HCT116 (cell line): ENCODE results near the gene STIM2. TPM values are rescaled to one million over a fixed set of nuclear protein-coding genes. Genes with fewer than 3 reads are reported as not detected.

Experiments
- ATAC-seq: fragments of 200-7000 bp; cut with Tn5 transposase; 2 replicates; pipeline ENCODE4 v1.9.1; 2020; ENCODE audit warnings: mild to moderate bottlenecking, moderate library complexity
- BruUV-seq: library from RNA; stranded (reverse); fragments of 400-500 nt; replicated peaks from 2 replicates; lab custom pipeline; 2021; lab: Mats Ljungman, UMichigan
- CTCF ChIA-PET: fragments of 300-600 bp; sonication (Branson Sonifier 250); formaldehyde crosslinking; loops from one replicate; lab custom pipeline; 2021; ENCODE audit warnings: antibody characterized with exemption; lab: Charles Lee
- POLR2A ChIA-PET: fragments of 300-600, 350-600 bp; sonication (Branson Sonifier 250); formaldehyde crosslinking; loops from one replicate; lab custom pipeline; 2021; ENCODE audit warnings: antibody characterized with exemption; lab: Charles Lee
- RAD21 ChIA-PET, 2 experiments: fragments of 300-600 bp; sonication (Branson Sonifier 250); formaldehyde crosslinking; loops; one replicate each; lab custom pipeline; 2023; ENCODE audit warnings: low total read pairs in 2 of 2; ENCODE audit not compliant: uncharacterized antibody in 2 of 2, unreplicated experiment in 2 of 2, low non-redundant PET in 1 of 2; lab: Charles Lee
- DNase-seq: peaks from one replicate; pipeline ENCODE4 v3.0.0-alpha.2; 2010; ENCODE audit warnings: low read depth, low spot score
- H2AFZ ChIP-seq: fragments of 200-600 bp; shearing (Covaris generic), sonication (generic); 2 replicates; pipeline ENCODE4 v1.6.1; 2017; ENCODE audit warnings: low read depth, mixed run types, mixed read lengths, antibody characterized with exemption, low read length; ENCODE audit not compliant: poor library complexity, severe bottlenecking
- H3K27ac ChIP-seq: 2 replicates; pipeline ENCODE4 v1.5.1; 2012; ENCODE audit warnings: low read depth, low read length
- H3K27me3 ChIP-seq: fragments of 200-600 bp; sonication (generic); 2 replicates; pipeline ENCODE4 v1.6.1; 2016; ENCODE audit warnings: mixed run types, low read length, mixed read lengths; ENCODE audit not compliant: insufficient read depth
- H3K36me3 ChIP-seq, 2 experiments: fragments of 200-500 bp in 1 of 2; fragments of 200-600 bp in 1 of 2; sonication (Bioruptor generic) in 1 of 2; sonication (generic) in 1 of 2; 2 replicates each; pipeline versions ENCODE4 v1.5.1 to v1.6.1; 2014 to 2016; ENCODE audit warnings: low read length in 2 of 2, inconsistent platforms in 1 of 2, mixed read lengths in 1 of 2, mixed run types in 1 of 2; ENCODE audit not compliant: insufficient read depth in 2 of 2, control insufficient read depth in 1 of 2
- H3K4me1 ChIP-seq, 2 experiments: fragments of 200-600 bp in 1 of 2; sonication (generic) in 1 of 2; 2 replicates each; pipeline versions ENCODE4 v1.5.1 to v1.6.1; 2012 to 2017; ENCODE audit warnings: low read length in 2 of 2, inconsistent platforms in 1 of 2, mild to moderate bottlenecking in 1 of 2, mixed read lengths in 1 of 2, mixed run types in 1 of 2, moderate library complexity in 1 of 2; ENCODE audit not compliant: insufficient read depth in 2 of 2, control insufficient read depth in 1 of 2
- H3K4me2 ChIP-seq: fragments of 200-600 bp; sonication (generic); 2 replicates; pipeline ENCODE4 v1.6.1; 2017; ENCODE audit warnings: mixed run types, low read length, mixed read lengths
- H3K4me3 ChIP-seq, 2 experiments: fragments of 200-600 bp in 1 of 2; sonication (generic) in 1 of 2; replicated peaks in 1 of 2; 2 replicates each; pipeline ENCODE4 v1.5.1; 2011 to 2016; ENCODE audit warnings: low read length in 2 of 2, control low read depth in 1 of 2, low read depth in 1 of 2, mild to moderate bottlenecking in 1 of 2, mixed read lengths in 1 of 2, mixed run types in 1 of 2
- H3K79me2 ChIP-seq: fragments of 200-600 bp; sonication (generic); 2 replicates; pipeline ENCODE4 v1.6.1; 2017; ENCODE audit warnings: mild to moderate bottlenecking, mixed run types, low read length, moderate library complexity, mixed read lengths; ENCODE audit not compliant: insufficient read depth
- H3K9ac ChIP-seq: fragments of 200-600 bp; sonication (generic); 2 replicates; pipeline ENCODE4 v1.6.1; 2016; ENCODE audit warnings: low read length, mixed read lengths
- H3K9me2 ChIP-seq: fragments of 200-600 bp; sonication (generic), shearing (Covaris generic); 2 replicates; pipeline ENCODE4 v1.6.1; 2017; ENCODE audit warnings: mixed run types, mild to moderate bottlenecking, moderate library complexity; ENCODE audit not compliant: insufficient read depth
- H3K9me3 ChIP-seq, 2 experiments: fragments of 200-500 bp in 1 of 2; fragments of 200-600 bp in 1 of 2; sonication (Bioruptor generic) in 1 of 2; sonication (generic) in 1 of 2; 2 replicates each; pipeline ENCODE4 v1.6.1; 2014 to 2017; ENCODE audit warnings: low read length in 2 of 2, mixed read lengths in 2 of 2, inconsistent platforms in 1 of 2, low read depth in 1 of 2, mild to moderate bottlenecking in 1 of 2, mixed run types in 1 of 2, moderate library complexity in 1 of 2; ENCODE audit not compliant: control insufficient read depth in 1 of 2, insufficient read depth in 1 of 2
- H4K20me1 ChIP-seq: fragments of 200-600 bp; sonication (generic), shearing (Covaris generic); 2 replicates; pipeline ENCODE4 v1.6.1; 2017; ENCODE audit warnings: mixed run types, mild to moderate bottlenecking, moderate library complexity; ENCODE audit not compliant: insufficient read depth
- ATF3 ChIP-seq: IDR thresholded peaks from 2 replicates; pipeline ENCODE4 v1.6.1; 2012
- CBX3 ChIP-seq: IDR thresholded peaks from 2 replicates; pipeline ENCODE4 v1.6.1; 2012; ENCODE audit warnings: low read depth
- CEBPB ChIP-seq: IDR thresholded peaks from 2 replicates; pipeline ENCODE4 v1.6.1; 2012; ENCODE audit warnings: low read depth
- CTCF ChIP-seq, 3 experiments: fragments of 200-600 bp in 1 of 3; sonication (generic) in 1 of 3; IDR thresholded peaks in 2 of 3; conservative IDR thresholded peaks in 1 of 3; 2 replicates each; pipeline ENCODE4 v1.5.1; 2012 to 2017; ENCODE audit warnings: low read depth in 2 of 3, low read length in 2 of 3, antibody characterized with exemption in 1 of 3, borderline replicate concordance in 1 of 3, control low read depth in 1 of 3, mild to moderate bottlenecking in 1 of 3, mixed read lengths in 1 of 3, mixed run types in 1 of 3, moderate library complexity in 1 of 3; ENCODE audit not compliant: insufficient read depth in 1 of 3
- ELF1 ChIP-seq: IDR thresholded peaks from 2 replicates; pipeline ENCODE4 v1.6.1; 2012; ENCODE audit warnings: low read depth, borderline replicate concordance
- EZH2 ChIP-seq: fragments of 200-600 bp; sonication (generic); IDR thresholded peaks from 2 replicates; pipeline ENCODE4 v1.6.1; 2017; ENCODE audit warnings: antibody characterized with exemption, mixed run types
- POLR2AphosphoS5 ChIP-seq: IDR thresholded peaks from 2 replicates; pipeline ENCODE4 v1.6.1; 2011; ENCODE audit warnings: mild to moderate bottlenecking, low read depth, low read length, moderate library complexity
- TCF7L2 ChIP-seq: IDR thresholded peaks from 2 replicates; pipeline ENCODE4 v1.7.0; 2011; ENCODE audit warnings: borderline replicate concordance, inconsistent platforms; ENCODE audit not compliant: insufficient read depth, insufficient read length; ENCODE audit errors: extremely low read depth
- ZBTB33 ChIP-seq: IDR thresholded peaks from 2 replicates; pipeline ENCODE4 v1.6.1; 2011; ENCODE audit warnings: mild to moderate bottlenecking, low read length, moderate library complexity; ENCODE audit not compliant: insufficient replicate concordance; ENCODE audit errors: extremely low read depth
- intact Hi-C: fragments of 100-400 bp; cut with micrococcal nuclease; formaldehyde crosslinking; loops from 2 replicates; pipeline ENCODE4 v1.10.0; 2022
- total RNA-seq: library from RNA; stranded (reverse); gene quantifications from one replicate; pipeline ENCODE4 v1.2.1, GENCODE V29; 2021; ENCODE audit not compliant: unreplicated experiment

The STIM2 gene
- total RNA-seq, 1 experiment from 2014 or later: 65.9 TPM

- POLR2A ChIA-PET: interaction anchor here (0.7 kb wide), 1 partner anchor 167 kb away, joined by 3 read pairs; no protein-coding TSS in a partner anchor
- intact Hi-C loops: no loop called here
- RAD21 ChIA-PET: no interaction called here
- no peaks in the 10 kb centered on the region for H3K36me3 ChIP-seq
- no TSS peak for BruUV-seq
- H3K4me3 ChIP-seq: no peak overlapping the region
- H3K79me2 ChIP-seq: no peaks in the 10 kb centered on the region
- no peak overlapping the region for H3K9ac ChIP-seq
- ATAC-seq (no peak), DNase-seq (no peak)
- H4K20me1 ChIP-seq: no peaks in the 10 kb centered on the region
- CTCF ChIA-PET: no interaction called here
- no peaks in the 10 kb centered on the region for H3K9me3 ChIP-seq
- no peak overlapping the region for H3K27ac ChIP-seq
- no peaks in the 10 kb centered on the region for H3K4me1 ChIP-seq
- no peaks in the 10 kb centered on the region for H3K27me3 ChIP-seq
- no peak overlapping the region for H3K4me2 ChIP-seq
- TF ChIP-seq POLR2AphosphoS5 (no peak), CBX3 (no peak), CEBPB (no peak), ELF1 (no peak), TCF7L2 (no peak), CTCF (IDR thresholded peaks at IDR 0.05 in 2 of 3, conservative IDR thresholded peaks at IDR 0.05 in 1 of 3; ENCODE audit: borderline replicate concordance in 1 of 3, insufficient read depth in 1 of 3, low read depth in 2 of 3, low read length in 2 of 3) (no peak)
- H3K9me2 ChIP-seq: no peaks in the 10 kb centered on the region
- H2AFZ ChIP-seq: no peak overlapping the region
Observed at GRCh38 chr4:26985873-26986272, 125.2 kb downstream of the STIM2 start.

GRCh38 chr4:26987191-26987590, 126.5 kb downstream of the STIM2 start:
- no peak overlapping the region for H3K4me2 ChIP-seq
- H3K27me3 ChIP-seq: no peaks in the 10 kb centered on the region
- no peak overlapping the region for H3K27ac ChIP-seq
- intact Hi-C loops: no loop called here
- BruUV-seq: no TSS peak
- DNase-seq (no peak), ATAC-seq (no peak)
- POLR2A ChIA-PET: no interaction called here
- peaks cover 0 to 2% of the 10 kb centered on the region in 2 experiments; a peak in 1 of 4 replicates for H3K4me1 ChIP-seq
- H2AFZ ChIP-seq: no peak overlapping the region
- H3K9me3 ChIP-seq: no peaks in the 10 kb centered on the region
- H3K36me3 ChIP-seq: no peaks in the 10 kb centered on the region
- TF ChIP-seq POLR2AphosphoS5 (no peak), ZBTB33 (no peak), CTCF (IDR thresholded peaks at IDR 0.05 in 2 of 3, conservative IDR thresholded peaks at IDR 0.05 in 1 of 3; ENCODE audit: borderline replicate concordance in 1 of 3, insufficient read depth in 1 of 3, low read depth in 2 of 3, low read length in 2 of 3) (no peak), ATF3 (no peak), EZH2 (no peak)
- no peaks in the 10 kb centered on the region for H3K79me2 ChIP-seq
- RAD21 ChIA-PET: no interaction called here
- H3K9me2 ChIP-seq: no peaks in the 10 kb centered on the region
- no peak overlapping the region for H3K9ac ChIP-seq
- no peak overlapping the region for H3K4me3 ChIP-seq
- H4K20me1 ChIP-seq: no peaks in the 10 kb centered on the region
- CTCF ChIA-PET: no interaction called here
